Measurements from ENCODE around the gene KRT14. TPM values are rescaled to one million over a fixed set of nuclear protein-coding genes. Genes with fewer than 3 reads are reported as not detected.
"Not testable (repeated sequence)": the region's sequence is repeated elsewhere in the genome, so short reads cannot be mapped to it uniquely, and the experiment has no call there.

KRT14 gene
- polyA plus RNA-seq, 1 experiment, result not detected

GRCh38 chr17:41589301-41589700 is 2.6 kb upstream of the KRT14 start:
- POLR2A ChIA-PET, result no interaction called here
- H3K27me3 ChIP-seq (ENCODE audit: control insufficient read depth, insufficient read depth, low read length), result peaks cover 30% of the 10 kb centered on the region

GRCh38 chr17:41588126-41588810 is 1.6 kb upstream of the KRT14 start:
- no peak overlapping the region for H3K4me3 ChIP-seq (ENCODE audit: low read depth, low read length)
- TF ChIP-seq CTCF (IDR thresholded peaks at IDR 0.05; ENCODE audit: low read depth, low read length), result no peak
- H3K27ac ChIP-seq (ENCODE audit: low read depth, low read length), result no peak overlapping the region
- POLR2A ChIA-PET, result no interaction called here
- no peaks in the 10 kb centered on the region for H3K9me3 ChIP-seq (ENCODE audit: control insufficient read depth, insufficient read depth, low read length)
- H3K27me3 ChIP-seq (ENCODE audit: control insufficient read depth, insufficient read depth, low read length), result peaks cover 20% of the 10 kb centered on the region
- DNase-seq (ENCODE audit: low read depth, low spot score), result no peak
- CTCF ChIA-PET, result interaction anchor here (0.6 kb wide), 1 partner anchor 79 kb away, joined by 6 read pairs; no protein-coding TSS in a partner anchor

More at GRCh38 chr17:41589301-41589700, 2.6 kb upstream of the KRT14 start:
- Histone ChIP-seq H3K9me3 (ENCODE audit: control insufficient read depth, insufficient read depth, low read length) (no peaks in the 10 kb centered on the region), H3K27ac (ENCODE audit: low read depth, low read length) (no peak overlapping the region), H3K4me3 (ENCODE audit: low read depth, low read length) (no peak overlapping the region)
- CTCF ChIA-PET, result interaction anchor here (0.6 kb wide), 1 partner anchor 78 kb away, joined by 6 read pairs; no protein-coding TSS in a partner anchor
- no peak for DNase-seq (ENCODE audit: low read depth, low spot score)
- TF ChIP-seq CTCF (IDR thresholded peaks at IDR 0.05; ENCODE audit: low read depth, low read length), result no peak

GRCh38 chr17:41585301-41586056 is 1.2 kb downstream of the KRT14 start:
- CTCF ChIA-PET, result interaction anchor here (1.2 kb wide), 1 partner anchor 37 kb away, joined by 3 read pairs; no protein-coding TSS in a partner anchor
- peaks cover 16% of the 10 kb centered on the region for H3K27me3 ChIP-seq (ENCODE audit: control insufficient read depth, insufficient read depth, low read length)
- H3K27ac ChIP-seq (ENCODE audit: low read depth, low read length), result no peak overlapping the region
- no peak for TF ChIP-seq CTCF (IDR thresholded peaks at IDR 0.05; ENCODE audit: low read depth, low read length)
- no peaks in the 10 kb centered on the region for H3K9me3 ChIP-seq (ENCODE audit: control insufficient read depth, insufficient read depth, low read length)
- no peak overlapping the region for H3K4me3 ChIP-seq (ENCODE audit: low read depth, low read length)
- POLR2A ChIA-PET, result no interaction called here
- DNase-seq (ENCODE audit: low read depth, low spot score), result no peak

GRCh38 chr17:41584331-41584927 is 2.3 kb downstream of the KRT14 start:
- DNase-seq (ENCODE audit: low read depth, low spot score); H3K9me3 ChIP-seq (ENCODE audit: control insufficient read depth, insufficient read depth, low read length); CTCF ChIA-PET; H3K27ac ChIP-seq (ENCODE audit: low read depth, low read length); POLR2A ChIA-PET; H3K4me3 ChIP-seq (ENCODE audit: low read depth, low read length): not testable (repeated sequence)
- peaks cover 19% of the 10 kb centered on the region for H3K27me3 ChIP-seq (ENCODE audit: control insufficient read depth, insufficient read depth, low read length)

- Histone ChIP-seq H3K27me3 (ENCODE audit: control insufficient read depth, insufficient read depth, low read length) (peaks cover 24% of the 10 kb centered on the region), H3K4me3 (ENCODE audit: low read depth, low read length) (no peak overlapping the region), H3K9me3 (ENCODE audit: control insufficient read depth, insufficient read depth, low read length) (no peaks in the 10 kb centered on the region; the same call in 1 of the 2 replicates), H3K27ac (ENCODE audit: low read depth, low read length) (no peak overlapping the region)
- ChIA-PET POLR2A (no interaction called here), CTCF (interaction anchor here (1.4 to 2.2 kb wide), 2 partner anchors 11 to 35 kb away, joined by 3 to 6 read pairs; no protein-coding TSS in a partner anchor)
- DNase-seq (ENCODE audit: low read depth, low spot score), result no peak
- TF ChIP-seq CTCF (IDR thresholded peaks at IDR 0.05; ENCODE audit: low read depth, low read length), result no peak
Observed at GRCh38 chr17:41583137-41584127, 3.3 kb downstream of the KRT14 start.

- H3K27ac ChIP-seq (ENCODE audit: low read depth, low read length); DNase-seq (ENCODE audit: low read depth, low spot score); POLR2A ChIA-PET; H3K9me3 ChIP-seq (ENCODE audit: control insufficient read depth, insufficient read depth, low read length); H3K4me3 ChIP-seq (ENCODE audit: low read depth, low read length): not testable (repeated sequence)
- H3K27me3 ChIP-seq (ENCODE audit: control insufficient read depth, insufficient read depth, low read length), result peaks cover 28% of the 10 kb centered on the region
- CTCF ChIA-PET, result interaction anchor here (0.6 to 2.2 kb wide), 4 partner anchors 12 to 95 kb away, joined by 3 to 6 read pairs (median 3); no protein-coding TSS in a partner anchor
Observed at GRCh38 chr17:41582061-41582968, 4.4 kb downstream of the KRT14 start.

Measured in AG04450 (cell line).